HCT116 (cell line): Measurements from ENCODE around the gene MEIS2. TPM values are rescaled to one million over a fixed set of nuclear protein-coding genes. Genes with fewer than 3 reads are reported as not detected.

ENCODE experiments used
- ATAC-seq: fragments of 200-7000 bp; cut with Tn5 transposase; 2 replicates; pipeline ENCODE4 v1.9.1; 2020; ENCODE audit warnings: mild to moderate bottlenecking, moderate library complexity
- BruUV-seq: library from RNA; stranded (reverse); fragments of 400-500 nt; replicated peaks from 2 replicates; lab custom pipeline; 2021; lab: Mats Ljungman, UMichigan
- CTCF ChIA-PET: fragments of 300-600 bp; sonication (Branson Sonifier 250); formaldehyde crosslinking; loops from one replicate; lab custom pipeline; 2021; ENCODE audit warnings: antibody characterized with exemption; lab: Charles Lee
- POLR2A ChIA-PET: fragments of 300-600, 350-600 bp; sonication (Branson Sonifier 250); formaldehyde crosslinking; loops from one replicate; lab custom pipeline; 2021; ENCODE audit warnings: antibody characterized with exemption; lab: Charles Lee
- RAD21 ChIA-PET, 2 experiments: fragments of 300-600 bp; sonication (Branson Sonifier 250); formaldehyde crosslinking; loops; one replicate each; lab custom pipeline; 2023; ENCODE audit warnings: low total read pairs in 2 of 2; ENCODE audit not compliant: uncharacterized antibody in 2 of 2, unreplicated experiment in 2 of 2, low non-redundant PET in 1 of 2; lab: Charles Lee
- DNase-seq: peaks from one replicate; pipeline ENCODE4 v3.0.0-alpha.2; 2010; ENCODE audit warnings: low read depth, low spot score
- H2AFZ ChIP-seq: fragments of 200-600 bp; shearing (Covaris generic), sonication (generic); 2 replicates; pipeline ENCODE4 v1.6.1; 2017; ENCODE audit warnings: low read depth, mixed run types, mixed read lengths, antibody characterized with exemption, low read length; ENCODE audit not compliant: poor library complexity, severe bottlenecking
- H3K27ac ChIP-seq: 2 replicates; pipeline ENCODE4 v1.5.1; 2012; ENCODE audit warnings: low read depth, low read length
- H3K27me3 ChIP-seq: fragments of 200-600 bp; sonication (generic); 2 replicates; pipeline ENCODE4 v1.6.1; 2016; ENCODE audit warnings: mixed run types, low read length, mixed read lengths; ENCODE audit not compliant: insufficient read depth
- H3K36me3 ChIP-seq, 2 experiments: fragments of 200-500 bp in 1 of 2; fragments of 200-600 bp in 1 of 2; sonication (Bioruptor generic) in 1 of 2; sonication (generic) in 1 of 2; 2 replicates each; pipeline versions ENCODE4 v1.5.1 to v1.6.1; 2014 to 2016; ENCODE audit warnings: low read length in 2 of 2, inconsistent platforms in 1 of 2, mixed read lengths in 1 of 2, mixed run types in 1 of 2; ENCODE audit not compliant: insufficient read depth in 2 of 2, control insufficient read depth in 1 of 2
- H3K4me1 ChIP-seq, 2 experiments: fragments of 200-600 bp in 1 of 2; sonication (generic) in 1 of 2; 2 replicates each; pipeline versions ENCODE4 v1.5.1 to v1.6.1; 2012 to 2017; ENCODE audit warnings: low read length in 2 of 2, inconsistent platforms in 1 of 2, mild to moderate bottlenecking in 1 of 2, mixed read lengths in 1 of 2, mixed run types in 1 of 2, moderate library complexity in 1 of 2; ENCODE audit not compliant: insufficient read depth in 2 of 2, control insufficient read depth in 1 of 2
- H3K4me2 ChIP-seq: fragments of 200-600 bp; sonication (generic); 2 replicates; pipeline ENCODE4 v1.6.1; 2017; ENCODE audit warnings: mixed run types, low read length, mixed read lengths
- H3K4me3 ChIP-seq, 2 experiments: fragments of 200-600 bp in 1 of 2; sonication (generic) in 1 of 2; replicated peaks in 1 of 2; 2 replicates each; pipeline ENCODE4 v1.5.1; 2011 to 2016; ENCODE audit warnings: low read length in 2 of 2, control low read depth in 1 of 2, low read depth in 1 of 2, mild to moderate bottlenecking in 1 of 2, mixed read lengths in 1 of 2, mixed run types in 1 of 2
- H3K79me2 ChIP-seq: fragments of 200-600 bp; sonication (generic); 2 replicates; pipeline ENCODE4 v1.6.1; 2017; ENCODE audit warnings: mild to moderate bottlenecking, mixed run types, low read length, moderate library complexity, mixed read lengths; ENCODE audit not compliant: insufficient read depth
- H3K9ac ChIP-seq: fragments of 200-600 bp; sonication (generic); 2 replicates; pipeline ENCODE4 v1.6.1; 2016; ENCODE audit warnings: low read length, mixed read lengths
- H3K9me2 ChIP-seq: fragments of 200-600 bp; sonication (generic), shearing (Covaris generic); 2 replicates; pipeline ENCODE4 v1.6.1; 2017; ENCODE audit warnings: mixed run types, mild to moderate bottlenecking, moderate library complexity; ENCODE audit not compliant: insufficient read depth
- H3K9me3 ChIP-seq, 2 experiments: fragments of 200-500 bp in 1 of 2; fragments of 200-600 bp in 1 of 2; sonication (Bioruptor generic) in 1 of 2; sonication (generic) in 1 of 2; 2 replicates each; pipeline ENCODE4 v1.6.1; 2014 to 2017; ENCODE audit warnings: low read length in 2 of 2, mixed read lengths in 2 of 2, inconsistent platforms in 1 of 2, low read depth in 1 of 2, mild to moderate bottlenecking in 1 of 2, mixed run types in 1 of 2, moderate library complexity in 1 of 2; ENCODE audit not compliant: control insufficient read depth in 1 of 2, insufficient read depth in 1 of 2
- H4K20me1 ChIP-seq: fragments of 200-600 bp; sonication (generic), shearing (Covaris generic); 2 replicates; pipeline ENCODE4 v1.6.1; 2017; ENCODE audit warnings: mixed run types, mild to moderate bottlenecking, moderate library complexity; ENCODE audit not compliant: insufficient read depth
- CEBPB ChIP-seq: IDR thresholded peaks from 2 replicates; pipeline ENCODE4 v1.6.1; 2012; ENCODE audit warnings: low read depth
- EGR1 ChIP-seq: IDR thresholded peaks from 2 replicates; pipeline ENCODE4 v1.6.1; 2012; ENCODE audit warnings: low read depth
- ELF1 ChIP-seq: IDR thresholded peaks from 2 replicates; pipeline ENCODE4 v1.6.1; 2012; ENCODE audit warnings: low read depth, borderline replicate concordance
- EZH2 ChIP-seq: fragments of 200-600 bp; sonication (generic); IDR thresholded peaks from 2 replicates; pipeline ENCODE4 v1.6.1; 2017; ENCODE audit warnings: antibody characterized with exemption, mixed run types
- EZH2phosphoT487 ChIP-seq: fragments of 200-600 bp; IDR thresholded peaks from 2 replicates; pipeline ENCODE4 v1.6.1; 2018; ENCODE audit warnings: antibody characterized with exemption, borderline replicate concordance
- FOSL1 ChIP-seq: IDR thresholded peaks from 2 replicates; pipeline ENCODE4 v1.6.1; 2012; ENCODE audit warnings: low read depth
- JUND ChIP-seq: IDR thresholded peaks from 2 replicates; pipeline ENCODE4 v1.6.1; 2012
- POLR2A ChIP-seq: IDR thresholded peaks from 2 replicates; pipeline ENCODE4 v1.7.0; 2011; ENCODE audit warnings: borderline replicate concordance; ENCODE audit not compliant: insufficient read depth, insufficient read length; ENCODE audit errors: extremely low read depth
- POLR2AphosphoS5 ChIP-seq: IDR thresholded peaks from 2 replicates; pipeline ENCODE4 v1.6.1; 2011; ENCODE audit warnings: mild to moderate bottlenecking, low read depth, low read length, moderate library complexity
- RAD21 ChIP-seq: IDR thresholded peaks from 2 replicates; pipeline ENCODE4 v1.6.1; 2012; ENCODE audit warnings: low read depth, mild to moderate bottlenecking
- SIN3A ChIP-seq: IDR thresholded peaks from 2 replicates; pipeline ENCODE4 v1.6.1; 2012; ENCODE audit warnings: low read depth
- SP1 ChIP-seq: IDR thresholded peaks from 2 replicates; pipeline ENCODE4 v1.6.1; 2012; ENCODE audit warnings: low read depth
- SRF ChIP-seq: IDR thresholded peaks from 2 replicates; pipeline ENCODE4 v1.6.1; 2012; ENCODE audit warnings: low read depth
- TCF7L2 ChIP-seq: IDR thresholded peaks from 2 replicates; pipeline ENCODE4 v1.7.0; 2011; ENCODE audit warnings: borderline replicate concordance, inconsistent platforms; ENCODE audit not compliant: insufficient read depth, insufficient read length; ENCODE audit errors: extremely low read depth
- ZFX ChIP-seq: fragments of 450-650 bp; IDR thresholded peaks from 2 replicates; pipeline ENCODE4 v1.6.1; 2017
- ZNF274 ChIP-seq: fragments of 200-500 bp; sonication (Bioruptor generic); IDR thresholded peaks from 2 replicates; pipeline ENCODE4 v1.6.1; 2014; ENCODE audit warnings: mild to moderate bottlenecking, low read depth, low read length, inconsistent platforms
- intact Hi-C: fragments of 100-400 bp; cut with micrococcal nuclease; formaldehyde crosslinking; loops from 2 replicates; pipeline ENCODE4 v1.10.0; 2022
- total RNA-seq: library from RNA; stranded (reverse); gene quantifications from one replicate; pipeline ENCODE4 v1.2.1, GENCODE V29; 2021; ENCODE audit not compliant: unreplicated experiment
- TF ChIP-seq, protein P1 (sequence below): IDR thresholded peaks from 2 replicates; pipeline ENCODE4 v1.6.1; 2012; ENCODE audit warnings: low read depth
- TF ChIP-seq, protein P2 (sequence below): IDR thresholded peaks from 2 replicates; pipeline ENCODE4 v1.6.1; 2011; ENCODE audit warnings: mild to moderate bottlenecking, low read length, moderate library complexity; ENCODE audit not compliant: insufficient replicate concordance; ENCODE audit errors: extremely low read depth
- TF ChIP-seq, protein P3 (sequence below): IDR thresholded peaks from 2 replicates; pipeline ENCODE4 v1.6.1; 2012
- TF ChIP-seq, protein P4 (sequence below): IDR thresholded peaks from 2 replicates; pipeline ENCODE4 v1.6.1; 2012

MEIS2 gene
- total RNA-seq, 1 experiment from 2014 or later = 11.5 TPM

DNA sequence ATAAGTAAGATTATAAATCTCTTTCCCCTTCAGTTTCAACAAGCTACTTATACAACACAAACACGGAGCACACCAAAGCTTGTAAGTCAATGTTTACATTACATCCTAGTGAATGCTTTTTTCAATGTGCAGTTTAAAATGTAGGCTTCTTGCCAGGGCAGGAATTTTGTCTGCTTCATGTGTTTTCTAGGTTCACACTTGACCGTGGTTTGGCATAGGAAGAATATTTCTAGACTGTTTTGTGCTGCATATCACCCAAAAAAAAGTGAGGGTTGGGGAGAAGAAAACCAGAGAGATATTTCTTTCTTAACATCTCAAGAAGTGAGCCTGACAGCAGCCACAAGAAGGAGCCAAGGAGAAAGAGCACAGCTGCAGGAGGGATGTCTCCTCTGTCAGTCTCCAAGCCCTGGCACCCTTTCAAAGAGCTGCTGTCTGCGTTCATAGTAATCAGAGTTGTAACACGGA, 255.8 kb downstream of the MEIS2 start:
- no peak for ATAC-seq
- RAD21 ChIA-PET = no interaction called here

More for the DNA sequence above, 255.8 kb downstream of the MEIS2 start:
- no peaks in the 10 kb centered on the region for H3K36me3 ChIP-seq
- H3K9ac ChIP-seq = no peak overlapping the region
- H3K9me3 ChIP-seq = no peaks in the 10 kb centered on the region
- no peaks in the 10 kb centered on the region for H3K27me3 ChIP-seq
- CTCF ChIA-PET = no interaction called here
- no peaks in the 10 kb centered on the region for H3K79me2 ChIP-seq
- no peak overlapping the region for H2AFZ ChIP-seq
- H4K20me1 ChIP-seq = no peaks in the 10 kb centered on the region
- TF ChIP-seq POLR2A = no peak
- TF ChIP-seq JUND = no peak
- no peak for TF ChIP-seq CEBPB
- no peak for TF ChIP-seq EZH2phosphoT487
- no peak for TF ChIP-seq TCF7L2
- TF ChIP-seq EGR1 = no peak
- TF ChIP-seq, protein P1, sequence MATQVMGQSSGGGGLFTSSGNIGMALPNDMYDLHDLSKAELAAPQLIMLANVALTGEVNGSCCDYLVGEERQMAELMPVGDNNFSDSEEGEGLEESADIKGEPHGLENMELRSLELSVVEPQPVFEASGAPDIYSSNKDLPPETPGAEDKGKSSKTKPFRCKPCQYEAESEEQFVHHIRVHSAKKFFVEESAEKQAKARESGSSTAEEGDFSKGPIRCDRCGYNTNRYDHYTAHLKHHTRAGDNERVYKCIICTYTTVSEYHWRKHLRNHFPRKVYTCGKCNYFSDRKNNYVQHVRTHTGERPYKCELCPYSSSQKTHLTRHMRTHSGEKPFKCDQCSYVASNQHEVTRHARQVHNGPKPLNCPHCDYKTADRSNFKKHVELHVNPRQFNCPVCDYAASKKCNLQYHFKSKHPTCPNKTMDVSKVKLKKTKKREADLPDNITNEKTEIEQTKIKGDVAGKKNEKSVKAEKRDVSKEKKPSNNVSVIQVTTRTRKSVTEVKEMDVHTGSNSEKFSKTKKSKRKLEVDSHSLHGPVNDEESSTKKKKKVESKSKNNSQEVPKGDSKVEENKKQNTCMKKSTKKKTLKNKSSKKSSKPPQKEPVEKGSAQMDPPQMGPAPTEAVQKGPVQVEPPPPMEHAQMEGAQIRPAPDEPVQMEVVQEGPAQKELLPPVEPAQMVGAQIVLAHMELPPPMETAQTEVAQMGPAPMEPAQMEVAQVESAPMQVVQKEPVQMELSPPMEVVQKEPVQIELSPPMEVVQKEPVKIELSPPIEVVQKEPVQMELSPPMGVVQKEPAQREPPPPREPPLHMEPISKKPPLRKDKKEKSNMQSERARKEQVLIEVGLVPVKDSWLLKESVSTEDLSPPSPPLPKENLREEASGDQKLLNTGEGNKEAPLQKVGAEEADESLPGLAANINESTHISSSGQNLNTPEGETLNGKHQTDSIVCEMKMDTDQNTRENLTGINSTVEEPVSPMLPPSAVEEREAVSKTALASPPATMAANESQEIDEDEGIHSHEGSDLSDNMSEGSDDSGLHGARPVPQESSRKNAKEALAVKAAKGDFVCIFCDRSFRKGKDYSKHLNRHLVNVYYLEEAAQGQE = no peak
- TF ChIP-seq, protein P2, sequence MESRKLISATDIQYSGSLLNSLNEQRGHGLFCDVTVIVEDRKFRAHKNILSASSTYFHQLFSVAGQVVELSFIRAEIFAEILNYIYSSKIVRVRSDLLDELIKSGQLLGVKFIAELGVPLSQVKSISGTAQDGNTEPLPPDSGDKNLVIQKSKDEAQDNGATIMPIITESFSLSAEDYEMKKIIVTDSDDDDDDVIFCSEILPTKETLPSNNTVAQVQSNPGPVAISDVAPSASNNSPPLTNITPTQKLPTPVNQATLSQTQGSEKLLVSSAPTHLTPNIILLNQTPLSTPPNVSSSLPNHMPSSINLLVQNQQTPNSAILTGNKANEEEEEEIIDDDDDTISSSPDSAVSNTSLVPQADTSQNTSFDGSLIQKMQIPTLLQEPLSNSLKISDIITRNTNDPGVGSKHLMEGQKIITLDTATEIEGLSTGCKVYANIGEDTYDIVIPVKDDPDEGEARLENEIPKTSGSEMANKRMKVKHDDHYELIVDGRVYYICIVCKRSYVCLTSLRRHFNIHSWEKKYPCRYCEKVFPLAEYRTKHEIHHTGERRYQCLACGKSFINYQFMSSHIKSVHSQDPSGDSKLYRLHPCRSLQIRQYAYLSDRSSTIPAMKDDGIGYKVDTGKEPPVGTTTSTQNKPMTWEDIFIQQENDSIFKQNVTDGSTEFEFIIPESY = no peak
- TF ChIP-seq, protein P3, sequence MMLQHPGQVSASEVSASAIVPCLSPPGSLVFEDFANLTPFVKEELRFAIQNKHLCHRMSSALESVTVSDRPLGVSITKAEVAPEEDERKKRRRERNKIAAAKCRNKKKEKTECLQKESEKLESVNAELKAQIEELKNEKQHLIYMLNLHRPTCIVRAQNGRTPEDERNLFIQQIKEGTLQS = no peak
- TF ChIP-seq SRF = no peak
- no peak for TF ChIP-seq ZNF274
- no peak for TF ChIP-seq SIN3A
- no peak for TF ChIP-seq SP1
- TF ChIP-seq FOSL1 = no peak
- TF ChIP-seq RAD21 = no peak
- TF ChIP-seq, protein P4, sequence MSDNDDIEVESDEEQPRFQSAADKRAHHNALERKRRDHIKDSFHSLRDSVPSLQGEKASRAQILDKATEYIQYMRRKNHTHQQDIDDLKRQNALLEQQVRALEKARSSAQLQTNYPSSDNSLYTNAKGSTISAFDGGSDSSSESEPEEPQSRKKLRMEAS = no peak
- no peak for TF ChIP-seq POLR2AphosphoS5
- no peak for TF ChIP-seq ELF1
- no peak for TF ChIP-seq ZFX
- no peak for TF ChIP-seq EZH2
- no peak overlapping the region for H3K27ac ChIP-seq
- POLR2A ChIA-PET = no interaction called here
- intact Hi-C loops = no loop called here
- H3K4me3 ChIP-seq = no peak overlapping the region
- no peaks in the 10 kb centered on the region for H3K9me2 ChIP-seq
- no peak overlapping the region for H3K4me2 ChIP-seq
- DNase-seq = no peak
- no TSS peak for BruUV-seq
- no peaks in the 10 kb centered on the region for H3K4me1 ChIP-seq
